Natural killer cell (primary cell): ENCODE results near the gene HSH2D. TPM values are rescaled to one million over a fixed set of nuclear protein-coding genes. Genes with fewer than 3 reads are reported as not detected.

Experiments
- ATAC-seq, 3 donors: fragments of 150-1000 bp in 2 of 3; fragments of 200-7000 bp in 1 of 3; cut with Tn5 transposase; 1 replicate in 1 of 3; 2 replicates in 2 of 3; pipeline ENCODE4 v1.10.0; 2021; ENCODE audit warnings: mild to moderate bottlenecking in 2 of 3, moderate library complexity in 2 of 3
- DNase-seq, 2 donors: peaks; one replicate each; pipeline versions ENCODE4 v3.0.0 to v3.0.0-alpha.2; 2013 to 2021; ENCODE audit warnings: mixed read lengths in 1 of 2
- H3K27ac ChIP-seq: one replicate; pipeline ENCODE4 v1.5.1; 2013; ENCODE audit warnings: mild to moderate bottlenecking, low read length
- H3K27me3 ChIP-seq: one replicate; pipeline ENCODE4 v1.6.1; 2013; ENCODE audit warnings: low read length; ENCODE audit not compliant: control insufficient read depth, insufficient read depth
- H3K36me3 ChIP-seq: one replicate; pipeline ENCODE4 v1.6.1; 2013; ENCODE audit warnings: low read length; ENCODE audit not compliant: control insufficient read depth, insufficient read depth
- H3K4me1 ChIP-seq: one replicate; pipeline ENCODE4 v1.6.1; 2013; ENCODE audit warnings: low read length; ENCODE audit not compliant: control insufficient read depth, insufficient read depth
- H3K4me3 ChIP-seq: one replicate; pipeline ENCODE4 v1.5.1; 2013; ENCODE audit warnings: low read length
- H3K9me3 ChIP-seq: one replicate; pipeline ENCODE4 v1.6.1; 2013; ENCODE audit warnings: low read length; ENCODE audit not compliant: control insufficient read depth, insufficient read depth
- H3K27ac Mint-ChIP-seq, 2 donors: one replicate each; pipeline ENCODE4 v1.8.0; 2022; ENCODE audit warnings: mild to moderate bottlenecking in 2 of 2, mixed read lengths in 2 of 2, moderate library complexity in 1 of 2
- H3K27me3 Mint-ChIP-seq, 2 donors: one replicate each; pipeline ENCODE4 v1.8.0; 2022; ENCODE audit warnings: low read depth in 2 of 2, mixed read lengths in 2 of 2
- H3K36me3 Mint-ChIP-seq: one replicate; pipeline ENCODE4 v1.8.0; 2022; ENCODE audit warnings: mixed read lengths
- H3K4me1 Mint-ChIP-seq, 2 donors: one replicate each; pipeline ENCODE4 v1.8.0; 2022; ENCODE audit warnings: mixed read lengths in 2 of 2
- H3K4me3 Mint-ChIP-seq: one replicate; pipeline ENCODE4 v1.8.0; 2022; ENCODE audit warnings: mild to moderate bottlenecking, moderate library complexity, mixed read lengths
- H3K9me3 Mint-ChIP-seq, 2 donors: one replicate each; pipeline ENCODE4 v1.8.0; 2022; ENCODE audit warnings: mixed read lengths in 2 of 2
- CTCF ChIP-seq: fragments of 200-600 bp; IDR thresholded peaks from one replicate; pipeline ENCODE4 v1.8.0; 2022; ENCODE audit warnings: antibody characterized with exemption
- WGBS: methylation state at CpG from one replicate; pipeline ENCODE4 v1.1.7; 2013; ENCODE audit warnings: missing lambda C conversion rate; ENCODE audit not compliant: insufficient coverage; 5-methylcytosine and 5-hydroxymethylcytosine counted together
- intact Hi-C: fragments of 100-400 bp; cut with micrococcal nuclease; formaldehyde crosslinking; loops from one replicate; pipeline ENCODE4 v1.14.2; 2022
- total RNA-seq, 4 donors: library from RNA; stranded (reverse); fragments of 120-200 nt in 1 of 4; gene quantifications; one replicate each; pipeline versions ENCODE4 v1.2.3 to v1.2.4, GENCODE V29; 2013 to 2022

The HSH2D gene
- total RNA-seq, 3 donors from 2014 or later (not counting 1 experiment from before 2014, with no cell fraction given), result 203 to 319 (median 278) TPM

GRCh38 chr19:16185768-16186123, 42.3 kb downstream of the HSH2D start:
- Histone ChIP-seq H3K36me3 (peaks cover 27% of the 10 kb centered on the region), H3K4me3 (peak overlapping the region; percentile 89), H3K4me1 (peaks cover 41% of the 10 kb centered on the region), H3K27me3 (no peaks in the 10 kb centered on the region), H3K9me3 (no peaks in the 10 kb centered on the region), H3K27ac (peak overlapping the region; percentile 77)
- no peaks in the 10 kb centered on the region for H3K27me3 Mint-ChIP-seq
- peak overlapping the region; percentile 96 to 99 for H3K27ac Mint-ChIP-seq
- intact Hi-C loops, result loop anchor here (1.0 kb wide), 2 partner anchors 12 to 74 kb away; partner anchors contain the start of genes AP1M1 and RAB8A
- ATAC-seq (peak; percentile 8 to 49 (median 18)), DNase-seq (peak; percentile 40 to 65)
- WGBS, result under 1% methylated on average over 20 of the region's 20 CpGs
- H3K4me1 Mint-ChIP-seq, result peaks cover 25 to 33% of the 10 kb centered on the region in 2 donors
- no peaks in the 10 kb centered on the region for H3K9me3 Mint-ChIP-seq
- peak; percentile 39 for TF ChIP-seq CTCF
- H3K36me3 Mint-ChIP-seq, result no peaks in the 10 kb centered on the region
- peak overlapping the region; percentile 100 for H3K4me3 Mint-ChIP-seq

GRCh38 chr19:16188521-16188920, 45.0 kb downstream of the HSH2D start:
- no peaks in the 10 kb centered on the region for H3K9me3 ChIP-seq
- H3K4me3 ChIP-seq, result no peak overlapping the region
- H3K36me3 Mint-ChIP-seq, result peaks cover 6% of the 10 kb centered on the region
- H3K4me3 Mint-ChIP-seq, result no peak overlapping the region
- H3K36me3 ChIP-seq, result peaks cover 41% of the 10 kb centered on the region
- H3K27ac ChIP-seq, result no peak overlapping the region
- no peaks in the 10 kb centered on the region for H3K9me3 Mint-ChIP-seq
- H3K27ac Mint-ChIP-seq, result no peak overlapping the region
- H3K27me3 ChIP-seq, result no peaks in the 10 kb centered on the region
- intact Hi-C loops, result no loop called here
- H3K27me3 Mint-ChIP-seq, result no peaks in the 10 kb centered on the region
- 94% methylated on average over 3 of the region's 3 CpGs for WGBS
- peaks cover 20 to 28% of the 10 kb centered on the region in 2 donors for H3K4me1 Mint-ChIP-seq
- no peak for ATAC-seq
- no peak for TF ChIP-seq CTCF
- no peak for DNase-seq
- H3K4me1 ChIP-seq, result peaks cover 22% of the 10 kb centered on the region

GRCh38 chr19:16190198-16190597, 46.7 kb downstream of the HSH2D start:
- WGBS, result 86% methylated on average over 6 of the region's 6 CpGs
- Mint-ChIP-seq H3K4me3 (no peak overlapping the region), H3K27me3 (no peaks in the 10 kb centered on the region), H3K36me3 (peaks cover 6% of the 10 kb centered on the region), H3K27ac (no peak overlapping the region), H3K4me1 (peaks cover 14 to 24% of the 10 kb centered on the region in 2 donors), H3K9me3 (no peaks in the 10 kb centered on the region)
- DNase-seq, result no peak
- Histone ChIP-seq H3K9me3 (no peaks in the 10 kb centered on the region), H3K27ac (no peak overlapping the region), H3K36me3 (peaks cover 41% of the 10 kb centered on the region), H3K27me3 (no peaks in the 10 kb centered on the region), H3K4me3 (no peak overlapping the region), H3K4me1 (peaks cover 16% of the 10 kb centered on the region)
- intact Hi-C loops, result no loop called here
- no peak for TF ChIP-seq CTCF
- ATAC-seq, result no peak

- peaks cover 9 to 19% of the 10 kb centered on the region in 2 donors for H3K4me1 Mint-ChIP-seq
- H3K9me3 Mint-ChIP-seq, result no peaks in the 10 kb centered on the region
- no peaks in the 10 kb centered on the region for H3K27me3 Mint-ChIP-seq
- peaks cover 6% of the 10 kb centered on the region for H3K36me3 Mint-ChIP-seq
- Histone ChIP-seq H3K4me1 (peaks cover 13% of the 10 kb centered on the region), H3K27ac (no peak overlapping the region), H3K36me3 (peaks cover 41% of the 10 kb centered on the region), H3K9me3 (no peaks in the 10 kb centered on the region), H3K4me3 (no peak overlapping the region), H3K27me3 (no peaks in the 10 kb centered on the region)
- H3K27ac Mint-ChIP-seq, result no peak overlapping the region
- 97% methylated on average over 10 of the region's 10 CpGs for WGBS
- DNase-seq (no peak), ATAC-seq (no peak)
- intact Hi-C loops, result no loop called here
- no peak overlapping the region for H3K4me3 Mint-ChIP-seq
- no peak for TF ChIP-seq CTCF
Observed at GRCh38 chr19:16190736-16191135, 47.3 kb downstream of the HSH2D start.
